Thyroid gland (tissue), 4 donors: ENCODE measurements around the gene DLG2. TPM values are rescaled to one million over a fixed set of nuclear protein-coding genes. Genes with fewer than 3 reads are reported as not detected.
A peak's percentile ranks its signal among the peaks of the same experiment; 100 is the strongest.

Experiments used
- DNase-seq, 2 donors: peaks; one replicate each; pipeline ENCODE4 v3.0.0-alpha.2; 2019
- H3K27ac ChIP-seq, 3 donors: fragments of 200-600 bp; sonication (generic); 1 replicate in 2 of 3; 2 replicates in 1 of 3; pipeline ENCODE4 v1.5.1; 2016 to 2019; ENCODE audit warnings: mild to moderate bottlenecking in 1 of 3, moderate library complexity in 1 of 3
- H3K27me3 ChIP-seq: fragments of 200-600 bp; sonication (generic); one replicate; pipeline ENCODE4 v1.5.1; 2019
- H3K36me3 ChIP-seq, 2 donors: fragments of 200-600 bp; sonication (generic); one replicate each; pipeline ENCODE4 v1.5.1; 2016 to 2019
- H3K4me1 ChIP-seq, 2 donors: fragments of 200-600 bp; sonication (generic); one replicate each; pipeline ENCODE4 v1.5.1; 2017 to 2019
- H3K4me3 ChIP-seq, 3 donors: fragments of 200-600 bp; sonication (generic); replicated peaks in 1 of 3; 1 replicate in 2 of 3; 2 replicates in 1 of 3; pipeline ENCODE4 v1.5.1; 2016; ENCODE audit warnings: mild to moderate bottlenecking in 1 of 3
- H3K9me3 ChIP-seq: fragments of 200-600 bp; sonication (generic); one replicate; pipeline ENCODE4 v1.5.1; 2017
- POLR2A ChIP-seq, 2 donors: fragments of 450-650 bp; IDR thresholded peaks; one replicate each; pipeline ENCODE4 v1.6.1; 2017; ENCODE audit warnings: antibody characterized with exemption in 2 of 2, mild to moderate bottlenecking in 2 of 2, moderate library complexity in 1 of 2
- WGBS, 2 donors: methylation state at CpG; one replicate each; pipeline ENCODE4 v1.1.5; 2017; 5-methylcytosine and 5-hydroxymethylcytosine counted together
- intact Hi-C: fragments of 100-400 bp; cut with DNase I; formaldehyde crosslinking; loops from one replicate; pipeline ENCODE4 v1.15.1; 2023
- total RNA-seq, 4 donors: library from RNA; depleted of rRNA; stranded (reverse); fragments of >200 nt; gene quantifications; one replicate each; pipeline ENCODE4 v1.2.3, GENCODE V29; 2016
- TF ChIP-seq, protein P1 (sequence below), 6 experiments: fragments of 200-600 bp in 3 of 6; fragments of 450-650 bp in 3 of 6; sonication (generic) in 3 of 6; IDR thresholded peaks; one replicate each; pipeline ENCODE4 v1.5.1; 2016 to 2019; ENCODE audit warnings: antibody characterized with exemption in 6 of 6, mild to moderate bottlenecking in 2 of 6, inconsistent platforms in 1 of 6, moderate library complexity in 1 of 6

The DLG2 gene
- total RNA-seq, 4 donors from 2014 or later, result 29.4 to 79.4 (median 42.4) TPM

DNA sequence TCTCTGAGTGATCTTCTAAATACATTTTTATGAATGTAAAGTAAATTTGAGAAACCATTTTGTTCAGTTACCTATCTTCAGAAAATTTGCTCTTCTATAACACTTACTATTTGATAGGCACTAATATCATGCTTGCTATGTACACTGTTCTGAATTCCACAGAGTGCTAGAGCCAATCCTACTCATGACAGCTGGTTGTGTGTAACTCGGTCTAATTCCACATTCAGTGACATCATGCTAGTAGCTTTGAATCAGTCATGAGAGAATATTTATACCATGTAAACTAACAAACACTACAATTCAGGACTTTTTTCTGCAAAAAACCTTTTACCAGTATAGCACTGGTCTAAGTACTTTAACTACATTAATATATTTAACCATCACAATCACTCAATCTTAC lies 902.9 kb downstream of the DLG2 start:
- WGBS, 2 donors, result 83 to 85% methylated on average over 1 of the region's 1 CpG
- Histone ChIP-seq H3K27ac (no peak overlapping the region), H3K4me3 (no peak overlapping the region), H3K9me3 (no peaks in the 10 kb centered on the region), H3K4me1 (peaks cover 4 to 7% of the 10 kb centered on the region in 2 donors), H3K27me3 (no peaks in the 10 kb centered on the region), H3K36me3 (no peaks in the 10 kb centered on the region)
- intact Hi-C loops, result no loop called here
- no peak for DNase-seq
- TF ChIP-seq POLR2A (IDR thresholded peaks at IDR 0.05), result no peak
- TF ChIP-seq, protein P1, sequence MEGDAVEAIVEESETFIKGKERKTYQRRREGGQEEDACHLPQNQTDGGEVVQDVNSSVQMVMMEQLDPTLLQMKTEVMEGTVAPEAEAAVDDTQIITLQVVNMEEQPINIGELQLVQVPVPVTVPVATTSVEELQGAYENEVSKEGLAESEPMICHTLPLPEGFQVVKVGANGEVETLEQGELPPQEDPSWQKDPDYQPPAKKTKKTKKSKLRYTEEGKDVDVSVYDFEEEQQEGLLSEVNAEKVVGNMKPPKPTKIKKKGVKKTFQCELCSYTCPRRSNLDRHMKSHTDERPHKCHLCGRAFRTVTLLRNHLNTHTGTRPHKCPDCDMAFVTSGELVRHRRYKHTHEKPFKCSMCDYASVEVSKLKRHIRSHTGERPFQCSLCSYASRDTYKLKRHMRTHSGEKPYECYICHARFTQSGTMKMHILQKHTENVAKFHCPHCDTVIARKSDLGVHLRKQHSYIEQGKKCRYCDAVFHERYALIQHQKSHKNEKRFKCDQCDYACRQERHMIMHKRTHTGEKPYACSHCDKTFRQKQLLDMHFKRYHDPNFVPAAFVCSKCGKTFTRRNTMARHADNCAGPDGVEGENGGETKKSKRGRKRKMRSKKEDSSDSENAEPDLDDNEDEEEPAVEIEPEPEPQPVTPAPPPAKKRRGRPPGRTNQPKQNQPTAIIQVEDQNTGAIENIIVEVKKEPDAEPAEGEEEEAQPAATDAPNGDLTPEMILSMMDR (IDR thresholded peaks at IDR 0.05), result no peak

DNA sequence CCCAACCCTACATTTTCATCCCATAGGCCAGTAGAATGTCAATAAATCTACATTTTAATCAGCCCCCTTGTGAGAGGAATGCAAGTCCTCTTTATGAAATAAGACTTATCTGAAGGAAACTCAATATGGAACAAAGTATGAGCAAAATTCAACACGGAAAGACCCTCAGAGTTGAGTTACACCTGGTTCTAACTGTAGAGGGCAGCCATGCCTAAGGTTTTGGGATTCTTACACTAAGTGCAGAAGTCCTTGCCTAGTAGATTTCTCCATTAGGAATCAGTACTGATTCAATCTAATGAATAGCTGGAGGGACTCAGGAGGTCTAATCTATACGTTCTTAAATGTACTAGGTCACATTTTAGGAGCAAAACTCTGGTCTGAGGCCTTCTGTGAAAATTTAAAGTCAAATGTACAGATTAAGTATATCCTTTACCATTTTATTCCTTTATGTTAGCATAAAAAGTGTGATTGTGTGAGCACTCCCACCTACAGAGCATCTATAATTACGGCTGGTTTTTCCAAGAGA lies 904.5 kb downstream of the DLG2 start:
- Histone ChIP-seq H3K4me1 (peaks cover 4 to 7% of the 10 kb centered on the region in 2 donors), H3K27ac (no peak overlapping the region), H3K4me3 (no peak overlapping the region), H3K36me3 (no peaks in the 10 kb centered on the region), H3K9me3 (no peaks in the 10 kb centered on the region), H3K27me3 (no peaks in the 10 kb centered on the region)
- TF ChIP-seq POLR2A (IDR thresholded peaks at IDR 0.05), result no peak
- TF ChIP-seq, protein P1 (IDR thresholded peaks at IDR 0.05), result no peak
- no peak for DNase-seq
- intact Hi-C loops, result no loop called here
- WGBS, 2 donors, result 73% methylated on average over 3 of the region's 3 CpGs

DNA sequence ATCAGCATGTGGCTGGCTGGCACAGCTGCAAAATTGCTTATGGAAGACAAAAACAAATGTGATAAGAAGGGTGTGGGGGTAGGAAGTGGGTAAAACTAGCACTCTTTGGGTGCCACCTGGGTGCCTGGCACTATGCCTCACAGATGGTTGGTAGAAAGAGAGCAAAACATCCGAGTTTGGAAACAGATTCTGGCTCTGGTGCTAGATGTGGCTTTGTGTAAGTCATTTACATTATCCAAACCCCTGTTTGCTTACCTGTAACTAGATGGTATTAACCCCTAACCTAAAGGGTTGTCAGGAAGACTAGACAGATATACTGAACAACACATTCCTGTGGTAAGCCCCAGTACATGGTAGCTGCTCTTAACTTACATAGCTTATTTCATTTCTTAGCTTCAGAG lies 905.6 kb downstream of the DLG2 start:
- TF ChIP-seq, protein P1 (IDR thresholded peaks at IDR 0.05), result no peak
- TF ChIP-seq POLR2A (IDR thresholded peaks at IDR 0.05), result no peak
- Histone ChIP-seq H3K36me3 (no peaks in the 10 kb centered on the region), H3K9me3 (no peaks in the 10 kb centered on the region), H3K4me3 (no peak overlapping the region), H3K27me3 (no peaks in the 10 kb centered on the region), H3K4me1 (peaks cover 4 to 7% of the 10 kb centered on the region in 2 donors), H3K27ac (no peak overlapping the region)
- DNase-seq, result no peak
- intact Hi-C loops, result no loop called here
- 37 to 71% methylated on average over 1 of the region's 1 CpG for WGBS, 2 donors

DNA sequence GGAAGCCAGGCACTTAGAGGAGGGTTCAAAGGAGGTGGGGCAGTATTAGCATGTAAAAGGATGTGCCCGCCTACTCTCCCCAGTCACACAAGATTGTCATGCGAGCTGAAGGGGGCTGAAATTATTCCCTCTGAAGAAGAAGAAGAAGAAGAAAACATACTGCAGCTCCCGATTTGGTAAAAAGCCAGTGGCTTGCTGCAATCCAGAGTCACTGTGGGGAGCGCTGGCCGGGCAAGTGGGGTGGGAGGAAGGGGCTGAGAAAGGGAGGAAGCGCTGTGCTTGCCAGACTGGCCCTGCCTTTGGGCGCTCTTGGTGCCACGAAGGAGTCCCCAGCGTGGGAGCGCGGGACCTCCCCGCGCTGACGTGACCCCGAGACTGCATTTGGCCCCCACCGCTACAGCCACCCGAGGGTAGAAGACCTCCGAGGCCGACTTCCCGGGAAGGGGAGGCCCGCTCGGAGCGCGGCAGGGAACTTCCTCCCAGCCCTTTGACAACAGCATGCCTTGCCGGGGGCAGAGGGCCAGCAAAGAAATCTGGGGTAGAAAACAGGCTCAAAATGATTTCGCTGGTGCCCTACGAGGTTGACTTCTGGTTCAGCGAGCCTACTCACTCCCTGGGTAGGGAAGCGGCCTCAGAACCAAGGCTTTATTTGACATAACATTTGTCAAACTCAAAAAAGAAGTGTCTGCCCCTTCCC lies 906.3 kb downstream of the DLG2 start:
- TF ChIP-seq, protein P1 (IDR thresholded peaks at IDR 0.05), result no peak
- TF ChIP-seq POLR2A (IDR thresholded peaks at IDR 0.05), result no peak
- Histone ChIP-seq H3K4me3 (peak overlapping the region in 2 of 3 donors; percentile 30 to 44), H3K4me1 (peaks cover 4 to 7% of the 10 kb centered on the region in 2 donors), H3K36me3 (no peaks in the 10 kb centered on the region), H3K27me3 (no peaks in the 10 kb centered on the region), H3K27ac (peak overlapping the region in 1 of 3 donors; percentile 24), H3K9me3 (no peaks in the 10 kb centered on the region)
- intact Hi-C loops, result no loop called here
- peak; percentile 35 to 60 for DNase-seq
- 1 to 5% methylated on average over 16 to 29 of the region's 29 CpGs for WGBS, 2 donors

DNA sequence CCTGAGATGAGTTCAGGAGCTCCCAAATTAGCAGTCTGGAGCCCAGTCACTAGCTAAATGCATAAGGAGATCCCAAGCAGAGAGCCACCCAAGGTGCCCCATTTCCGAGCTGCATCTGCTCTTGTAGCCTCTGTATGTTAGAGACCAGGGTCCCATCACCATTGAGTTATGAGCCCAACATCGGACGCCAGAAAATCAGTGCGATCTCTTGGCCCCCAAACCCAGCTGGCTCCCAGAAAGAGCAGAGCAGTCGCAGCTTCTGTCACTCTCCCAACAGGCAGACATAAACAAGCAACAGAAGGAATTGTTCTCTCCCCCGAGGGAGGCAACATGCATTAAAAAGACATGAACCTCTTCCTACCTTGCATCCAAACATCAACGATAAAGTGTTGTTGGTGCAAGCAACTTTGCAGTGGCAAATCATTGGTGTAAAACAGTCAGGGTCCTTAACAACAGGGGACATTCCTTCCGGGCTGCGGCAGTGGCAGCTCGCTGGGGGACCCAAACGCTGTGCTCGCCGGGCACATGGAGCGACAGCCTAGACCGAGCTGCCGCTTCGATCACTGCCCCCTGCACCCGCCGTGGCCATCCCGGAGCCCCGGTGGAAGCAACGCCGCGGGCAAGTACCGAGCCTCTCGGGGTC lies 907.1 kb downstream of the DLG2 start:
- Histone ChIP-seq H3K27me3 (no peaks in the 10 kb centered on the region), H3K27ac (no peak overlapping the region), H3K4me3 (peak overlapping the region in 2 of 3 donors; percentile 30 to 44), H3K9me3 (no peaks in the 10 kb centered on the region), H3K36me3 (no peaks in the 10 kb centered on the region), H3K4me1 (peaks cover 4 to 7% of the 10 kb centered on the region in 2 donors)
- intact Hi-C loops, result no loop called here
- WGBS, 2 donors, result 2 to 3% methylated on average over 26 of the region's 26 CpGs
- TF ChIP-seq, protein P1 (IDR thresholded peaks at IDR 0.05), result no peak
- TF ChIP-seq POLR2A (IDR thresholded peaks at IDR 0.05), result no peak
- peak in 1 of 2 donors; percentile 21 for DNase-seq
